K562 (cell line): ENCODE results near the gene ZBTB33. TPM values are rescaled to one million over a fixed set of nuclear protein-coding genes. Genes with fewer than 3 reads are reported as not detected.
A peak's percentile ranks its signal among the peaks of the same experiment; 100 is the strongest.

ENCODE experiments used
- CBFA2T3 ChIP-seq: fragments of 450-650 bp; IDR thresholded peaks from 2 replicates; pipeline ENCODE4 v1.6.1; 2017
- CC2D1A ChIP-seq: fragments of 450-650 bp; IDR thresholded peaks from 2 replicates; pipeline ENCODE4 v1.6.1; 2017; ENCODE audit warnings: mild to moderate bottlenecking
- EHMT2 ChIP-seq: fragments of 450-650 bp; IDR thresholded peaks from 2 replicates; pipeline ENCODE4 v1.6.1; 2018; ENCODE audit warnings: antibody characterized with exemption
- FOXJ3 ChIP-seq: sonication (generic); formaldehyde crosslinking; IDR thresholded peaks from 2 replicates; pipeline ENCODE4 v1.4.0; 2020; ENCODE audit warnings: mild to moderate bottlenecking, missing genetic modification reagents
- JUNB ChIP-seq: fragments of 450-650 bp; formaldehyde crosslinking; conservative IDR thresholded peaks from 2 replicates; pipeline ENCODE4 v1.4.0; 2020; ENCODE audit warnings: mild to moderate bottlenecking
- KDM5B ChIP-seq: fragments of 200-600 bp; sonication (generic); IDR thresholded peaks from 2 replicates; pipeline ENCODE4 v1.6.1; 2012; ENCODE audit warnings: low read depth, mild to moderate bottlenecking, moderate library complexity, low read length, control low read depth, inconsistent platforms; ENCODE audit not compliant: insufficient replicate concordance
- MEF2A ChIP-seq: IDR thresholded peaks from 2 replicates; pipeline ENCODE4 v1.6.1; 2011; ENCODE audit warnings: low read depth, mild to moderate bottlenecking, low read length, moderate library complexity; ENCODE audit not compliant: control insufficient read depth
- MEF2D ChIP-seq: conservative IDR thresholded peaks from 2 replicates; pipeline ENCODE4 v1.6.1; 2016; ENCODE audit warnings: low read depth, missing genetic modification characterization, missing compliant biosample characterization
- PCBP2 ChIP-seq: fragments of 200-400 bp; formaldehyde crosslinking; IDR thresholded peaks from 2 replicates; pipeline ENCODE4 v1.6.1; 2018; ENCODE audit warnings: low read length, low read depth, mild to moderate bottlenecking, moderate library complexity; ENCODE audit not compliant: poor library complexity, severe bottlenecking
- POLR2G ChIP-seq: fragments of 200-400 bp; formaldehyde crosslinking; IDR thresholded peaks from 2 replicates; pipeline ENCODE4 v1.6.1; 2017; ENCODE audit warnings: low read depth, mild to moderate bottlenecking, antibody characterized with exemption, low read length, moderate library complexity
- POU5F1 ChIP-seq: fragments of 150-350 bp; IDR thresholded peaks from 2 replicates; pipeline ENCODE4 v1.6.1; 2014; ENCODE audit warnings: borderline replicate concordance, low read length, low read depth, mild to moderate bottlenecking; ENCODE audit not compliant: partially characterized antibody
- SAP30 ChIP-seq: fragments of 200-600 bp; sonication (generic); IDR thresholded peaks from 2 replicates; pipeline ENCODE4 v1.6.1; 2012; ENCODE audit warnings: borderline replicate concordance, low read depth, mild to moderate bottlenecking, moderate library complexity, low read length, control low read depth, inconsistent platforms; ENCODE audit not compliant: insufficient read depth, poor library complexity, severe bottlenecking
- SRF ChIP-seq, 2 experiments: fragments of 250-450, 450-650 bp in 1 of 2; sonication (Bioruptor Pico) in 1 of 2; sonication (generic) in 1 of 2; formaldehyde crosslinking; IDR thresholded peaks; 2 replicates each; pipeline versions ENCODE4 v1.5.0 to v1.5.1; 2020 to 2022; ENCODE audit warnings: mild to moderate bottlenecking in 1 of 2, missing genetic modification reagents in 1 of 2
- TCF7L2 ChIP-seq: fragments of 150-350 bp; IDR thresholded peaks from 2 replicates; pipeline ENCODE4 v1.6.1; 2016; ENCODE audit warnings: low read depth, mild to moderate bottlenecking, low read length, moderate library complexity
- TEAD2 ChIP-seq: fragments of 450-650 bp; IDR thresholded peaks from 2 replicates; pipeline ENCODE4 v1.6.1; 2016; ENCODE audit warnings: missing genetic modification characterization, control low read depth, missing compliant biosample characterization
- TFAM ChIP-seq: fragments of 250-450 bp; sonication (Bioruptor Pico); conservative IDR thresholded peaks from 2 replicates; pipeline ENCODE4 v1.5.0; 2021; ENCODE audit warnings: mild to moderate bottlenecking, moderate library complexity
- ZKSCAN8 ChIP-seq: fragments of 200-800 bp; sonication (Bioruptor generic); IDR thresholded peaks from 2 replicates; pipeline ENCODE4 v1.6.1; 2016; ENCODE audit warnings: missing genetic modification characterization, missing compliant biosample characterization
- ZNF584 ChIP-seq: fragments of 200-800 bp; sonication (Bioruptor generic); IDR thresholded peaks from 2 replicates; pipeline ENCODE4 v1.6.1; 2016; ENCODE audit warnings: low read depth, mild to moderate bottlenecking, missing genetic modification characterization, missing compliant biosample characterization
- polyA plus RNA-seq, 8 experiments: library from polyadenylated mRNA; depleted of rRNA in 4 of 8; stranded (reverse) in 5 of 8; unstranded in 3 of 8; fragments of >200 nt; fragmentation: Nextera tagmentation in 2 of 8; fragmentation: Illumina TruSeq in 1 of 8; extraction: Ambion mirVana in 2 of 8; extraction: Trizol in 1 of 8; gene quantifications; 2 replicates each; pipeline versions ENCODE4 v1.2.1 to v1.2.3, GENCODE V29; 2011 to 2014; ENCODE audit warnings: inconsistent platforms in 1 of 8, missing spikeins in 1 of 8
- total RNA-seq, 7 experiments: library from RNA; depleted of rRNA in 6 of 7; stranded (reverse); fragments of >200 nt in 6 of 7; fragmentation: Illumina TruSeq in 2 of 7; extraction: Trizol in 2 of 7; gene quantifications; 2 replicates each; pipeline versions ENCODE4 v1.2.1 to v1.2.3, GENCODE V29; 2011 to 2021; ENCODE audit warnings: low replicate concordance in 1 of 7
- TF ChIP-seq, protein P1 (sequence below): IDR thresholded peaks from 2 replicates; pipeline ENCODE4 v1.6.1; 2016; ENCODE audit warnings: missing genetic modification characterization, missing compliant biosample characterization
- TF ChIP-seq, protein P2 (sequence below): fragments of 450-650 bp; IDR thresholded peaks from 2 replicates; pipeline ENCODE4 v1.6.1; 2017; ENCODE audit warnings: antibody characterized with exemption, mild to moderate bottlenecking

ZBTB33 gene
- total and polyA plus RNA-seq, 9 of the 15 experiments (the other 6 are each of a cell fraction or from before 2014, with no cell fraction given): 5.6 to 29.8 (median 15.6) TPM

DNA sequence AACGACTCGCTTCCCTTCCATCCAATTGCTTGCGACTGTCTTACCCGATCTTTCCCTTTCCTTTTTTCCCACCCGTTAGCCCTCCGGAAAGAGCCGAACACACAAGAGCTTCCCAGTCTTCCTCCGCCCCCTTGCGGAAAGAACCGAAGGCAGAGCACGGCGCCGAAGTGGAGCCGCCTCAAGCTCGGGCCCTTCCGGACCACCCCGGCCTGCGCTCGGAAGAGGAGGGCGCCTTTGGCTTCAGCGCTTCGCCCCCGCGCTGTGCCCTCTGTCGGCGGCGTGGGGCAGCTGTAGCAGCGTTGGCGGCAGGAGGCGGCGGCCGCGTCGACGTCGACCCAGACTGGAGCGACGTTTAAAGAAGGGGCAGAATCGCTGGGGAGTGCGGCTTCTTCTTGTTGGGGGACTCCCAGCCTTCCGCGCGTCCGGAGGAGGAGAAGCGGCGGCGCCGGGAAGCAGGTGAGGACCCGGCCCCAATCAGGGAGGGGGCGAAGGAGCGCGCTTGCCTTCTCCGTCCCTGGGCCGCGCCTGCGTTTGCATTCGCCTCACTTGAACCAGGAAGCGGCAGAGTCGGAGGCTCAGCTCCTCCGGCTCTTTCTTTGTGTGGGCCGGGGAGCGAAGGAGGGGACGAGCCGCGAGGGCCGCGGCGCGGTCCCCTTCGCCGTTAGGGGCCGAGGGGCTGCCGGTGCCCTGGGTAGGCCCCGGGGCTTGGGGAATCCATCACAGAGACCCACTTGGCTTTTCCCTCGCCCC, at the start of gene ZBTB33 (continued):
- TF ChIP-seq, protein P1, sequence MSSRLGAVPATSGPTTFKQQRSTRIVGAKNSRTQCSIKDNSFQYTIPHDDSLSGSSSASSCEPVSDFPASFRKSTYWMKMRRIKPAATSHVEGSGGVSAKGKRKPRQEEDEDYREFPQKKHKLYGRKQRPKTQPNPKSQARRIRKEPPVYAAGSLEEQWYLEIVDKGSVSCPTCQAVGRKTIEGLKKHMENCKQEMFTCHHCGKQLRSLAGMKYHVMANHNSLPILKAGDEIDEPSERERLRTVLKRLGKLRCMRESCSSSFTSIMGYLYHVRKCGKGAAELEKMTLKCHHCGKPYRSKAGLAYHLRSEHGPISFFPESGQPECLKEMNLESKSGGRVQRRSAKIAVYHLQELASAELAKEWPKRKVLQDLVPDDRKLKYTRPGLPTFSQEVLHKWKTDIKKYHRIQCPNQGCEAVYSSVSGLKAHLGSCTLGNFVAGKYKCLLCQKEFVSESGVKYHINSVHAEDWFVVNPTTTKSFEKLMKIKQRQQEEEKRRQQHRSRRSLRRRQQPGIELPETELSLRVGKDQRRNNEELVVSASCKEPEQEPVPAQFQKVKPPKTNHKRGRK: no peak
- TF ChIP-seq MEF2A (no peak), CBFA2T3 (no peak), TFAM (CRISPR knock-in tag) (no peak), FOXJ3 (CRISPR knock-in tag) (no peak), TCF7L2 (no peak), POLR2G (peak; percentile 90), SAP30 (no peak), POU5F1 (no peak), SRF (CRISPR knock-in tag; IDR thresholded peaks at IDR 0.05) (no peak), TEAD2 (tag) (no peak), CC2D1A (no peak), ZKSCAN8 (CRISPR knock-in tag) (no peak), PCBP2 (no peak), EHMT2 (no peak), ZNF584 (CRISPR knock-in tag) (no peak), JUNB (CRISPR knock-in tag) (no peak), MEF2D (tag) (no peak), KDM5B (peak; percentile 41)
- TF ChIP-seq, protein P2, sequence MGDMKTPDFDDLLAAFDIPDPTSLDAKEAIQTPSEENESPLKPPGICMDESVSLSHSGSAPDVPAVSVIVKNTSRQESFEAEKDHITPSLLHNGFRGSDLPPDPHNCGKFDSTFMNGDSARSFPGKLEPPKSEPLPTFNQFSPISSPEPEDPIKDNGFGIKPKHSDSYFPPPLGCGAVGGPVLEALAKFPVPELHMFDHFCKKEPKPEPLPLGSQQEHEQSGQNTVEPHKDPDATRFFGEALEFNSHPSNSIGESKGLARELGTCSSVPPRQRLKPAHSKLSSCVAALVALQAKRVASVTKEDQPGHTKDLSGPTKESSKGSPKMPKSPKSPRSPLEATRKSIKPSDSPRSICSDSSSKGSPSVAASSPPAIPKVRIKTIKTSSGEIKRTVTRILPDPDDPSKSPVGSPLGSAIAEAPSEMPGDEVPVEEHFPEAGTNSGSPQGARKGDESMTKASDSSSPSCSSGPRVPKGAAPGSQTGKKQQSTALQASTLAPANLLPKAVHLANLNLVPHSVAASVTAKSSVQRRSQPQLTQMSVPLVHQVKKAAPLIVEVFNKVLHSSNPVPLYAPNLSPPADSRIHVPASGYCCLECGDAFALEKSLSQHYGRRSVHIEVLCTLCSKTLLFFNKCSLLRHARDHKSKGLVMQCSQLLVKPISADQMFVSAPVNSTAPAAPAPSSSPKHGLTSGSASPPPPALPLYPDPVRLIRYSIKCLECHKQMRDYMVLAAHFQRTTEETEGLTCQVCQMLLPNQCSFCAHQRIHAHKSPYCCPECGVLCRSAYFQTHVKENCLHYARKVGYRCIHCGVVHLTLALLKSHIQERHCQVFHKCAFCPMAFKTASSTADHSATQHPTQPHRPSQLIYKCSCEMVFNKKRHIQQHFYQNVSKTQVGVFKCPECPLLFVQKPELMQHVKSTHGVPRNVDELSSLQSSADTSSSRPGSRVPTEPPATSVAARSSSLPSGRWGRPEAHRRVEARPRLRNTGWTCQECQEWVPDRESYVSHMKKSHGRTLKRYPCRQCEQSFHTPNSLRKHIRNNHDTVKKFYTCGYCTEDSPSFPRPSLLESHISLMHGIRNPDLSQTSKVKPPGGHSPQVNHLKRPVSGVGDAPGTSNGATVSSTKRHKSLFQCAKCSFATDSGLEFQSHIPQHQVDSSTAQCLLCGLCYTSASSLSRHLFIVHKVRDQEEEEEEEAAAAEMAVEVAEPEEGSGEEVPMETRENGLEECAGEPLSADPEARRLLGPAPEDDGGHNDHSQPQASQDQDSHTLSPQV: peak; percentile 43; the same call in 1 of the 2 replicates
